Neural cell (in vitro differentiated cells): ENCODE results near the gene FAM131B. TPM values are rescaled to one million over a fixed set of nuclear protein-coding genes. Genes with fewer than 3 reads are reported as not detected.

ENCODE experiments used
- H2AFZ ChIP-seq: fragments of 200-600, 300-800 bp; sonication (generic), shearing (Covaris generic); 2 replicates; pipeline ENCODE4 v1.6.0; 2014; ENCODE audit warnings: low read depth, mild to moderate bottlenecking, antibody characterized with exemption, low read length, moderate library complexity
- H3F3A ChIP-seq: fragments of 200-600 bp; shearing (Covaris generic); 2 replicates; pipeline ENCODE4 v1.6.1; 2016; ENCODE audit warnings: mild to moderate bottlenecking, moderate library complexity, mixed read lengths, antibody characterized with exemption, low read length; ENCODE audit not compliant: insufficient read depth, poor library complexity, severe bottlenecking
- H3K27ac ChIP-seq: fragments of 200-600, 300-800 bp; sonication (generic), shearing (Covaris generic); 2 replicates; pipeline ENCODE4 v1.5.1; 2014; ENCODE audit warnings: mild to moderate bottlenecking, low read length, moderate library complexity
- H3K27me3 ChIP-seq: fragments of 300-800, 200-600 bp; sonication (generic), shearing (Covaris generic); 2 replicates; pipeline ENCODE4 v1.6.0; 2014; ENCODE audit warnings: mild to moderate bottlenecking, low read depth, low read length, moderate library complexity; ENCODE audit not compliant: insufficient read depth
- H3K36me3 ChIP-seq: fragments of 300-800, 200-600 bp; sonication (generic), shearing (Covaris generic); 2 replicates; pipeline ENCODE4 v1.5.1; 2014; ENCODE audit warnings: mild to moderate bottlenecking, antibody characterized with exemption, low read length, moderate library complexity; ENCODE audit not compliant: insufficient read depth
- H3K4me2 ChIP-seq: fragments of 300-800, 200-600 bp; sonication (generic), shearing (Covaris generic); 2 replicates; pipeline ENCODE4 v1.6.0; 2014; ENCODE audit warnings: mild to moderate bottlenecking, low read length
- H3K4me3 ChIP-seq: fragments of 300-800, 200-600 bp; sonication (generic), shearing (Covaris generic); 2 replicates; pipeline ENCODE4 v1.5.1; 2014; ENCODE audit warnings: mild to moderate bottlenecking, low read length, moderate library complexity
- H3K79me2 ChIP-seq: fragments of 200-600 bp; shearing (Covaris generic); replicated peaks from 2 replicates; pipeline ENCODE4 v1.6.0; 2014; ENCODE audit warnings: mild to moderate bottlenecking, low read length, moderate library complexity; ENCODE audit not compliant: insufficient read depth
- H3K9ac ChIP-seq: fragments of 300-800, 200-600 bp; sonication (generic), shearing (Covaris generic); 2 replicates; pipeline ENCODE4 v1.6.1; 2016; ENCODE audit warnings: mild to moderate bottlenecking, low read length, mixed read lengths
- H3K9me2 ChIP-seq: fragments of 200-600 bp; shearing (Covaris generic); 2 replicates; pipeline ENCODE4 v1.6.1; 2016; ENCODE audit warnings: mild to moderate bottlenecking, low read length, mixed read lengths; ENCODE audit not compliant: insufficient read depth
- H3K9me3 ChIP-seq: fragments of 200-600, 300-800 bp; sonication (generic), shearing (Covaris generic); 2 replicates; pipeline ENCODE4 v1.6.1; 2016; ENCODE audit warnings: mild to moderate bottlenecking, mixed run types, low read length, moderate library complexity, mixed read lengths
- H4K20me1 ChIP-seq: fragments of 200-600 bp; shearing (Covaris generic); 2 replicates; pipeline ENCODE4 v1.6.1; 2016; ENCODE audit warnings: mild to moderate bottlenecking, mixed run types; ENCODE audit not compliant: insufficient read depth
- EP300 ChIP-seq: fragments of 450-650 bp; conservative IDR thresholded peaks from 2 replicates; pipeline ENCODE4 v1.6.1; 2014; ENCODE audit warnings: antibody characterized with exemption, mild to moderate bottlenecking, moderate library complexity; ENCODE audit not compliant: poor library complexity, severe bottlenecking
- EZH2 ChIP-seq: fragments of 200-600, 300-800 bp; shearing (Covaris generic), sonication (generic); IDR thresholded peaks from 2 replicates; pipeline ENCODE4 v1.6.1; 2014; ENCODE audit warnings: antibody characterized with exemption, low read length, borderline replicate concordance, mild to moderate bottlenecking; ENCODE audit not compliant: insufficient read depth, poor library complexity, severe bottlenecking
- MXI1 ChIP-seq: fragments of 450-650 bp; conservative IDR thresholded peaks from 2 replicates; pipeline ENCODE4 v1.6.1; 2014; ENCODE audit warnings: antibody characterized with exemption, mild to moderate bottlenecking; ENCODE audit not compliant: poor library complexity, severe bottlenecking
- POLR2AphosphoS5 ChIP-seq: IDR thresholded peaks from 2 replicates; pipeline ENCODE4 v1.6.1; 2012
- RAD21 ChIP-seq: fragments of 450-650 bp; conservative IDR thresholded peaks from 2 replicates; pipeline ENCODE4 v1.6.1; 2014; ENCODE audit warnings: antibody characterized with exemption, mild to moderate bottlenecking, moderate library complexity
- SMC3 ChIP-seq: fragments of 450-650 bp; conservative IDR thresholded peaks from 2 replicates; pipeline ENCODE4 v1.6.1; 2014; ENCODE audit warnings: antibody characterized with exemption, mild to moderate bottlenecking, moderate library complexity; ENCODE audit not compliant: poor library complexity
- TAF1 ChIP-seq: IDR thresholded peaks from 2 replicates; pipeline ENCODE4 v1.6.1; 2012; ENCODE audit warnings: low read depth
- polyA plus RNA-seq: library from polyadenylated mRNA; depleted of rRNA; stranded (reverse); fragments of >200 nt; gene quantifications from 2 replicates; pipeline ENCODE4 v1.2.3, GENCODE V29; 2014
- TF ChIP-seq, protein P1 (sequence below): IDR thresholded peaks from 2 replicates; pipeline ENCODE4 v1.6.1; 2012; ENCODE audit warnings: borderline replicate concordance
- TF ChIP-seq, protein P2 (sequence below): fragments of 450-650 bp; IDR thresholded peaks from 2 replicates; pipeline ENCODE4 v1.5.1; 2014; ENCODE audit warnings: antibody characterized with exemption, mild to moderate bottlenecking, moderate library complexity; ENCODE audit not compliant: poor library complexity, severe bottlenecking

FAM131B gene
- polyA plus RNA-seq, 1 donor from 2014 or later: 45.9 TPM

DNA sequence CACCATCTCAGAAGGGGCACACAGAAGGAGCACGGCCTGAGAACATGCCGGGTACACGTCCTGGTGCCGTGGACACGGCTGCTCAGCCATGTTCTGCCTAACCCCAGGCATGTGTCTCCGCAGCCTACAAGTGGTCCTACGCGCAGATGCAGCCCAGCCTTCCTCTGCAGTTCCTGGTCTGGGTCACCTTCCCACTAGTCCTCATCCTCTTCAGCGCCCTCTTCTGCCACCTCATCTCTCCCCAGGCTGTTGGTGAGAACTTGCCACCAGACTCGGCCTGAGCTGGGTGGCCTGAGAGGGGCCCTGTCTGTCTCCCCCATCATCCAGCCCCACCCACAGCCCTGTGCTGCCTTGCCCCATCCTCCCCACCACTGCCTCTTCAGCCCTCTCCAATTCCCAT lies 41.3 kb downstream of the FAM131B start:
- TF ChIP-seq, protein P1, sequence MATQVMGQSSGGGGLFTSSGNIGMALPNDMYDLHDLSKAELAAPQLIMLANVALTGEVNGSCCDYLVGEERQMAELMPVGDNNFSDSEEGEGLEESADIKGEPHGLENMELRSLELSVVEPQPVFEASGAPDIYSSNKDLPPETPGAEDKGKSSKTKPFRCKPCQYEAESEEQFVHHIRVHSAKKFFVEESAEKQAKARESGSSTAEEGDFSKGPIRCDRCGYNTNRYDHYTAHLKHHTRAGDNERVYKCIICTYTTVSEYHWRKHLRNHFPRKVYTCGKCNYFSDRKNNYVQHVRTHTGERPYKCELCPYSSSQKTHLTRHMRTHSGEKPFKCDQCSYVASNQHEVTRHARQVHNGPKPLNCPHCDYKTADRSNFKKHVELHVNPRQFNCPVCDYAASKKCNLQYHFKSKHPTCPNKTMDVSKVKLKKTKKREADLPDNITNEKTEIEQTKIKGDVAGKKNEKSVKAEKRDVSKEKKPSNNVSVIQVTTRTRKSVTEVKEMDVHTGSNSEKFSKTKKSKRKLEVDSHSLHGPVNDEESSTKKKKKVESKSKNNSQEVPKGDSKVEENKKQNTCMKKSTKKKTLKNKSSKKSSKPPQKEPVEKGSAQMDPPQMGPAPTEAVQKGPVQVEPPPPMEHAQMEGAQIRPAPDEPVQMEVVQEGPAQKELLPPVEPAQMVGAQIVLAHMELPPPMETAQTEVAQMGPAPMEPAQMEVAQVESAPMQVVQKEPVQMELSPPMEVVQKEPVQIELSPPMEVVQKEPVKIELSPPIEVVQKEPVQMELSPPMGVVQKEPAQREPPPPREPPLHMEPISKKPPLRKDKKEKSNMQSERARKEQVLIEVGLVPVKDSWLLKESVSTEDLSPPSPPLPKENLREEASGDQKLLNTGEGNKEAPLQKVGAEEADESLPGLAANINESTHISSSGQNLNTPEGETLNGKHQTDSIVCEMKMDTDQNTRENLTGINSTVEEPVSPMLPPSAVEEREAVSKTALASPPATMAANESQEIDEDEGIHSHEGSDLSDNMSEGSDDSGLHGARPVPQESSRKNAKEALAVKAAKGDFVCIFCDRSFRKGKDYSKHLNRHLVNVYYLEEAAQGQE: no peak
- no peak for TF ChIP-seq MXI1
- no peak for TF ChIP-seq TAF1
- no peak for TF ChIP-seq EP300
- no peak for TF ChIP-seq EZH2
- no peak for TF ChIP-seq RAD21
- TF ChIP-seq, protein P2, sequence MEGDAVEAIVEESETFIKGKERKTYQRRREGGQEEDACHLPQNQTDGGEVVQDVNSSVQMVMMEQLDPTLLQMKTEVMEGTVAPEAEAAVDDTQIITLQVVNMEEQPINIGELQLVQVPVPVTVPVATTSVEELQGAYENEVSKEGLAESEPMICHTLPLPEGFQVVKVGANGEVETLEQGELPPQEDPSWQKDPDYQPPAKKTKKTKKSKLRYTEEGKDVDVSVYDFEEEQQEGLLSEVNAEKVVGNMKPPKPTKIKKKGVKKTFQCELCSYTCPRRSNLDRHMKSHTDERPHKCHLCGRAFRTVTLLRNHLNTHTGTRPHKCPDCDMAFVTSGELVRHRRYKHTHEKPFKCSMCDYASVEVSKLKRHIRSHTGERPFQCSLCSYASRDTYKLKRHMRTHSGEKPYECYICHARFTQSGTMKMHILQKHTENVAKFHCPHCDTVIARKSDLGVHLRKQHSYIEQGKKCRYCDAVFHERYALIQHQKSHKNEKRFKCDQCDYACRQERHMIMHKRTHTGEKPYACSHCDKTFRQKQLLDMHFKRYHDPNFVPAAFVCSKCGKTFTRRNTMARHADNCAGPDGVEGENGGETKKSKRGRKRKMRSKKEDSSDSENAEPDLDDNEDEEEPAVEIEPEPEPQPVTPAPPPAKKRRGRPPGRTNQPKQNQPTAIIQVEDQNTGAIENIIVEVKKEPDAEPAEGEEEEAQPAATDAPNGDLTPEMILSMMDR: no peak
- TF ChIP-seq POLR2AphosphoS5: no peak
- no peak for TF ChIP-seq SMC3
- Histone ChIP-seq H3K4me3 (no peak overlapping the region), H3K79me2 (no peaks in the 10 kb centered on the region)

DNA sequence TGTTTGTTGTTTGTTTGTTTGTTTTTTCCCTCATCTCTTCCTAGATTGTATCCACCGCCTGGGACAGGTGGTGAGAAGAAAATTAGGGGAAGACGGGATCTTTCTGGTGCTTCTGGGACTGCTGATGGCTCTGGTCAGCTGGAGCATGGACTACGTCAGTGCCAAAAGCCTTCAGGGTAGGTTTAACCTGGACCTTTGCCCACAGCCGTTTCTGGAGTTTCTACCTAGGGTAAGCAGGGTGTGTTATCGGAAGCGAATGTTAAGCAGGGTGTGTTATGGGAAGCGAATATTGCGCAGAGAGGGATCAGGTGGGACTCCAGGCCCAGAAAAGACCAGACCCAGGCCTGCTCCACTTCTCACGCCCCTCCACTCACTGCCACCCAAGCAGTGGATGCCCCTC lies 41.9 kb downstream of the FAM131B start:
- Histone ChIP-seq H3K36me3 (no peaks in the 10 kb centered on the region), H3K4me3 (no peak overlapping the region), H4K20me1 (no peaks in the 10 kb centered on the region), H3F3A (no peaks in the 10 kb centered on the region), H3K4me2 (no peak overlapping the region), H3K9me2 (no peaks in the 10 kb centered on the region), H3K27ac (no peak overlapping the region), H3K79me2 (no peaks in the 10 kb centered on the region), H2AFZ (no peak overlapping the region), H3K9ac (no peak overlapping the region), H3K27me3 (no peaks in the 10 kb centered on the region), H3K9me3 (no peaks in the 10 kb centered on the region)
- TF ChIP-seq, protein P2: no peak
- TF ChIP-seq POLR2AphosphoS5: no peak
- no peak for TF ChIP-seq EZH2
- TF ChIP-seq MXI1: no peak

More for the DNA sequence above, 41.3 kb downstream of the FAM131B start:
- Histone ChIP-seq H3K9ac (no peak overlapping the region), H3F3A (no peaks in the 10 kb centered on the region), H3K9me3 (no peaks in the 10 kb centered on the region), H3K9me2 (no peaks in the 10 kb centered on the region), H4K20me1 (no peaks in the 10 kb centered on the region), H2AFZ (no peak overlapping the region), H3K4me2 (no peak overlapping the region), H3K27ac (no peak overlapping the region), H3K36me3 (no peaks in the 10 kb centered on the region), H3K27me3 (no peaks in the 10 kb centered on the region)
